NCI-H748 (cell line): ENCODE results near the gene REC114.
"Not testable (repeated sequence)": the region's sequence is repeated elsewhere in the genome, so short reads cannot be mapped to it uniquely, and the experiment has no call there.

Experiments
- DNase-seq: peaks from one replicate; lab custom pipeline; 2025; ENCODE audit not compliant: unreplicated experiment; lab: John Stamatoyannopoulos, UW

REC114 gene

DNA sequence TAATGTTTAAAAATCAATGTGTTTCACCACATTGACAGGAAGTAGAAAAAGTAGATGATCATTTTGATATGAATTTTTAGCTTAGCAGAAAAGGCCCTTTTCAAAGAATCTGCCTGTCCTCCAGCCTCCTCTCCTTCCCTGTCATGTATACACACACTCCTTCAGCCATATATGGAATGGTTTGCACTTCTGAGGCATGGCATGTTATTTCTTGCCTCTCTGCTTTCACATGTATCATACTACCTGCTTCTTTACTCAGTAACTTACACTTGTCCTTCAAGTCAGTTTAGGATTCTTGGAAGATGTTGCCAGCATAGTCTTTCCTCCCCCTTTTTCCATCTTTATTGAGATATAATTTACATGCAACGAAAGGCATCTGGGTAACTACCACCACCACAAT is 79.0 kb downstream of the REC114 start:
- DNase-seq: no peak

DNA sequence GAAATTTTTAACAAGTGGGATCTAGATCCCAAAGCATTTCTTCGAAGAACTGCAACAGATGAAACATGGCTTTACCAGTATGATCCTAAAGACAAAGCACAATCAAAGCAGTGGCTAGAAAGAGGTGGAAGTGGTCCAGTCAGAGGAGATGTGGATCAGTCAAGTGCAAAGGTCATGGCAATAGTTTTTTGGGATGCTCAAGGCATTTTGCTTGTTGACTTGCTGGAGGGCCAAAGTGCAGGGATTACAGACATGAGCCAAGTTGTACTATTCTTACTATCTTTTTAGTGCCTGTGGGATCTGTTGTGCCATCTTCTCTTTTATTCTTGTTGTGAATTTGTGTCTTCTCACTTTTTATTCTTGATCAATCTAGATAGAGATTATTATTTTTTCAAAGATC is 82.0 kb downstream of the REC114 start:
- no peak for DNase-seq

DNA sequence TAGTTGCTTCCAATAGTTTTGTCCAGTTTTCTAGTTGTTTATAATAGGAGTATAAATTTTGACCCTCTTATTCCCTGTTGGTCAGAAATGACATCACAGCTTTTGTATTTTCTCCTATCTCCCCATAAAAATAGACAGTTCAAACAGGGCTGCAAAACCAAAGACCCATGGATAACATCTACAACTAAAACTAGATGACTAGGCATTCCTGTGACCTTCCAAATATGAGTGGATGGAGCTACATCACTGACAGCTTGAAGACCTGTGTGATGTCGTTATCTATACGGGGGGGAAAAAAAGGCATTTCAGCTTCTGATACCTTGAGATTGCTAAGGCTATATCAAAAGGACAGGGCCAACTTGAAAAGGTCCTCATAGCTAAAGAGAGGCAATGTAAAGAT is 84.6 kb downstream of the REC114 start:
- no peak for DNase-seq

DNA sequence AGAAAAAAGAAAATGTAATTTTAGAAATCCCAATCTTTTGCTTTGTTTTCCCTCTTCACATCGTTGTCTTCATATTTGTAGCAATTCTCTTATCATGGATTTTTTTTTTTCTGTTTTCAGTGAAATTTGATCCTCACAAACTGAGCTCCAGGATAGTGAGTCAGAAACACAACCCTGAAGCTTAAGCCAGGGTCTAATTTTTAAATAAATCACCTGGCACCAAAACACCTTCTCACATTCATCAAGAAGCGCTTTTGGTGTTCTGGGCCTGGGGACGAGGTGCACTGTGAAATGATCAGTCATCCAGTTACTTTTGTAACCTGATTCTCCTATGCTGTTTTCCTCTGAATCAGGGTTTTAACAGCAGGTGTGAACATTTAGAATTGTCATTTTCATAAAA is 87.7 kb downstream of the REC114 start:
- DNase-seq: no peak

DNA sequence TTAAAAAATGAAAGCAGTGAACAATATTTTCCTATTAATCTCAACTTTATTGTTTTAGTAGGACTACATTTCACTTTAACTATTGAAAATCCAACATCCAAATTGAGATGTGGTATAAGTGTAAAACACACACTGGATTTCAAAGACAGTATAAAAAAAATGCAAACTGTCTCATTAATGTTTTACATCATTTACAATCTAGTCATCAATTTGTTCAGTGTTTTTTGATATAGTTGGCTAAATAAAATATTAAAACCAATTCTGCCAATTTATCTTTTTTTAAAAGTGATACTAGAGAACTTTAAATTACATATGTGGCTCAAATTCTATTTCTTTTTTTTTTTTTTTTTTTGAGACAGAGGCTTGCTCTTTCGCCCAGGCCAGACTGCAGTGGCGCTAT is 95.2 kb downstream of the REC114 start:
- DNase-seq: no peak

DNA sequence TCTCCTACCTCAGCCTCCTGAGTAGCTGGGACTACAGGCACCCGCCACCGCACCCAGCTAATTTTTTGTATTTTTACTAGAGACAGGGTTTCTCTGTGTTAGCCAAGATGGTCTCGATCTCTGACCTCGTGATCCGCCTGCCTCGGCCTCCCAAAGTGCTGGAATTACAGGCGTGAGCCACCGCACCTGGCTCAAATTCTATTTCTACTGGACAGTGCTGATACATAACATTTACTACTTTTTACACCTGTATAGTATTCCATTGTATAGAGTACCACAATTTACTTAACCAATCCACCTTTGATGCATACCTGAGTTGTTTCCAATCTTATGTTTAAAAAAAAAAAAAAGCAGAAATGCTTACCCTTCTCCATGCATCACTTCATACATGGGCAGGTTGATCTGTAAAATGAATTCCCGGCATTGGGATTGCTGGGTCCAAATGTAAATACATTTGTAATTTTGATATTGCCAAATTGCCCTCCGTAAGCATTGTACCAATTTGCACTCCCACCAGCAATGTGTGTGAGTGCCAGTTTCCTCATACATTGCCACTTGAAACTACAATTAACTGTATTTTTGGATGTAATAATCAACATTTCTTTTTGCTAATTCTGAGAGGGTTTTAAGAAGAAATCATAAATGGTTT is 95.7 kb downstream of the REC114 start:
- no peak for DNase-seq

DNA sequence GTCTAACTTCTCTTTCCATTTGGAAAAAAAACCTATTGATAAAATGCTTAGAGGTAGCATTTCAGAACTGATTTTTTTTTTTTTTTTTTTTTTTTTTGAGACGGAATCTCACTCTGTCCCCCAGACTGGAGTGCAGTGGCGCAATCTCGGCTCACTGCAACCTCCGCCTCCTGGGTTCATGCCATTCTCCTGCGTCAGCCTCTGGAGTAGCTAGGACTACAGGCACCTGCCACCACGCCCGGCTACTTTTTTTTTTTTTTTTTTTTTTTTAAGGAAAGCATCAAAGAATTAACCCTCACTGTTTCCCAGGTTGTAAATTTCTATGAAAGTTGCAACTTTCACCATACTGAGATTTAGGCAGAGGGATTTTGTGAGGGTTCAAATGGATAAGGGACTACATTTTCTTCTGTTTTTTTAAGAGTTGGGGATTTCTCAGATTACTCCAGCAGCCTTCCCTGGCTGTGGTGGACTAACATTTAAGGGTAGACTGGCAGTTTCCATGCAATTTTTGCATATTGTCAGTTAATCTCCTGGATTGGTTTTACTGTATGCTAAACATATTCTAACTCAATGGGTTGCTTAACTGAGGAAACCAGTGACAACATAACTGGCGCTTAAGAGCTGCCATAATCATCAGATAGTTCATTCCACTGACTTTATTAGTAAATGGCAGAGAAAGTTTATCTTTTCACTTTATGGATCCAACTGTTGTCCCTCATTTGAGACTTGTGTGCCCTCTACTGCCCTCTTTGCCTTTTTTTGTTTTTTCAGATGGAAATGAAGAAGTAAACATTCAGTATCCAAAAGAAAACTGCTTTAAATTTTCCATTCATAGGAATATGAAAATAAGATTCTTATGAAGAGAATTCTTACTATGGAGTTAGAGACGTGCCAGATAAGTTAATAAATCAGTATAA is 96.5 kb downstream of the REC114 start:
- DNase-seq: no peak

DNA sequence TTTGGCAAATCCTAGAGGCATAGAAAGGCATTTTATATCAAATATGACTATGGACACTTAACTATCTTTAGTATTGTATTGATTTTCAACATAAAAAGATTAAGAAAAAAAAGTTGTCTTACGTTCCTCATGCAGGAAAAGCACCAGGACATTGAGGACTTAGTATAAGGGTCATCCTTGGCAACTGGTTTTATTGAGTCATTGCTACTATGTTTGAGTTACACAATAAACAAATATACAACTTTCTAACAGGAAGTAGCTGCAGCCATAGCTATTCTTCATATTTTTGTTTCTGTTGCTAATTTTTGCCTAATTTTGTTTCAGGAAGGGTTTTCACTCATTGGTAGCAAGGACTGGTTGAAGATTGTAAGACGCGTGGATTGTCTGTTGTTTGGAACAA is 97.2 kb downstream of the REC114 start:
- DNase-seq: no peak

DNA sequence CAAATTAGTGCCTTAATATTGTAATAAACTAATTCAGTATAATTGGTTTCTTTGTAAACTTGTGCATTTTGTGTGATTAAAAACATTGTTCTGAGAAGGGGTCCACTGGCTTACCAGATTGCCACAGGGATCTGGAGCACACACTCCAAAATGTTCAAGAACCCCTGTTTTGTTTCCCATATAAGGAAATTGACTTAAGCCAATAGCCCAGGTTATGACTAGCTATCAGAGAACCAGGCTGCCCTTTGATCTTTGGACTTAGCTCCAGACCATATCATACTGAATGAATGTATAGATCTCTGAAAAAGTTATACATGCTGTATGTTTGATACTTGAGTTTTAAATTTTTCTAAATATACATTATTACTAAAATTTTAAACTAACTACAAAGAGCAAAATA is 98.5 kb downstream of the REC114 start:
- no peak for DNase-seq

DNA sequence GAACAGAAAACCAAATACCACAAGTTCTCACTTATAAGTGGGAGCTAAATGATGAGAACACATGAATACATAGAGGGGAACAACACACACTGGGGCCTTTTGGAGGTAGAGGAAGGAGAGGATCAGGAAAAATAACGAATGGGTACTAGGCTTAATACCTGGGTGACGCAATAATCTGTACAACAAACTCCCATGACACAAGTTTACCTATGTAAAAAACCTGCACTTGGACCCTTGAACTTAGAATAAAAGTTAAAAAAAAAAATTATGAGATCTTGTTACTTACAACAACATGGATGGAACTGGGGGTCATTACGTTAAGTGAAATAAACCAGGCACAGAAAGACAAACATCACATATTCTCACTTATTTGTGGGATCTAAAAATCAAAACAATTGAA is 106.0 kb downstream of the REC114 start:
- DNase-seq: not testable (repeated sequence)

DNA sequence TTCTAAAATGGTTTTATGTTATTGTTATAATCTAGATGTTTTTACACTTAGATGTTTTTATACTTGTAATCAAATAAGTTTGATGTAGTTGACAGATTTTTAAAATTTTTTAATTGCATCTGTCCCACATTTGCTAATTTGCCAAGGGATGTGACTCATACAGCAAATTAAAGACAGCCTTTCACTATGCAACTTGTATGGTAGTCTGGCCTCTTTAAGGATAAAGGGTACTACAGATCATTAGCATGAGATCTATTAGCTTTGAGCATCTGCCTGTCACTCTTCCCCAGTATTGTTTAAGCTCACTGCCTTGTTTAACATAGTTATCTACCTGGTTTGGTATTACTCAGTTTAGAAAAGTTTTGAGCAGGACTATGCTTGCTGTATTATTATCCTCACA is 107.2 kb downstream of the REC114 start:
- DNase-seq: no peak

DNA sequence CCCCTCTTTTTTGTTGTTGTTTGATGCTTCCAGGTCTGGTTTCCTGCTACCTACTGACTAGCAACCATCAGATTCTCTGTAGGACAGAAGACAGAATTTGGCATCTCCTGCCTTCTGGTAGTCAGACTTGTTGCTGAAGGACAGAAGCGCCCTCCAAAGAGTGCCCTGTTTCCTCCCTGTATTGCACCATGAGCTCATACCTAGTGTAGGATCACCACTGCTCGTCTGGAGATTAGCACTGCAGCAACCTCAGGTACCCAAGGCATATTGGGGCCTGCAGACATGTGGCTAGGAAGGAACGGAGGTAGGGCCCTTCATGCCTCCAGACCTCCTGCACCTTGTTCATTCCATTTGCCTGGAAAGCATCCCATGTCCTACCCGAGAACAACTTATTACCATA is 112.1 kb downstream of the REC114 start:
- no peak for DNase-seq

DNA sequence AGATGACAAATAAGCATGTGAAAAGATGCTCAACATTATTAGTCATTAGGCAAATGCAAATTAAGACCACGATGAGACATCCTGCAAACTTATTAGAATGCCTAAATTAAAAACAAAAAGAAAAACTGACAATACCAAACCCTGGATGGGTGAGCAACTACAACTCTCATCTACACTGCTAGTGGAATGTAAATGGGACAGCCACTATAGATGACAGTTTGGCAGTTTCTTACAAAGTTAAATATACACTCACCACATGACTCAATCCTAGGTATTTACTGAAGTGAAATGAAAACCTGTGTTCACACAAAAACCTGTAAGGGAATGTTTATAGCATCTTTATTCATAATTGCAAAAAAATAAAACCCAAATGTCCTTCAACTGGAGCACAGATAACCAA is 115.6 kb downstream of the REC114 start:
- DNase-seq: no peak

DNA sequence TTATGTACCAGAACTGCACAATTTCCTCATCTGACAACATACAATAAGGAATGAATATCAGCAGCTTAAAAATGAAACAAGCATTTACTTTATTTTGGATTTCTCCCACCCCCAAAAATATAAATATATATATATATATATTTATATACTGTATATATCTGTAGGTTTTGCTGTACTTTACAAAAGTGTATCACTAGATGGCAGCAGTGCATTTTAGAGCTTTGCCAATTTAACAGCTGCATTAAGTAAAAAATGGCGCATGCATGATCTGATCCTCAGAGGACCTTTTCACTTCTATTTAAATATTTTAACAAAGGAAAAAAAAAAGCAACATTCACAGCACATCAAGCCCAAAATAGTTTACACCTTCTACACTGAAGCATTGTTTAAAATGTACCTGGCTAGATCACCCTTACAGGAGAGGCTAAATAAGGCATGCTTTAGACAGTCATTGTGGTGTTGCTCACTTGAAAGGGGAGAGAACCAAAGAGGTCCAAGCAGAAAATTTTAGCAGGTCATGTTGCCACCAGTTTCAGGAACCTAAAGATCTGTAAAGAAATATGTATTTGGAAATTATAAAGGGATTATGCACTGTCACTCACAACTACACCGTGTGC is 117.6 kb downstream of the REC114 start:
- peak; percentile 60 for DNase-seq

DNA sequence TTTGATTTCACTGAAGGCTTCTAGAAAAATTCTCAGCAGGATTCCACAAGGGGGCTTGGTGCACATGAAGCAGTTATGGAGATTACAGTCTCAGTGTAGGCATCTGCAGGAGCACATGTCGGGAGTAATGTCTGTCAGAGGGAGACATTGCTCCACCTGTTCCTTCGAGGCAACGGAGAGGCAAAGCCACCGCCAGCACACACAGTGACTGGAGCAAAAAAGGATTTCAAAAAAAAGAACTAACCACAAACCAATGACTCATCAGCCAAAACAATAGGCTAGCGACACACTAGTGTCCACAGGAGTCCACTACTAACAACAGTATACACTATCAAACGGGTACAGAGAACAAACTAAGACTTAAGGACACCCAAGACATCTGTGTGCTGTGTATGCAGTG is 121.3 kb downstream of the REC114 start:
- DNase-seq: no peak

DNA sequence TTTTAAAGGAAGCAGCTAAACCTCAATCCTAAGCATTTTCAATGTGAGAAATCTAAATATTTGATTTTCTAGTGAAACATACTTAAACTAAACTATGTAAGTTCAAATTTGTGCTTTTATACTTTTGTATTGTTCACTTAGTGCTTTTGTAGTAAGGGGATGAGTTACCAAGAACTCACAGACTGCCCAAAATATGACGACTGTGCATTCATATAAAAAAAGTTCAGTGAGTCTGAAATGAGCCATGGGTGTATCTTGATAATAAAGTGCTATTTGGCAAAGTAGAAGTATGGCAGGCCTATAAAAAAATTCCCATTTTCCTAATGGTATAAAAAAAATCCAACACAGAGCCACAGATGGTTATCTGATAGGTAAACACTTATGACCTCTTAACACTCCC is 124.1 kb downstream of the REC114 start:
- no peak for DNase-seq

DNA sequence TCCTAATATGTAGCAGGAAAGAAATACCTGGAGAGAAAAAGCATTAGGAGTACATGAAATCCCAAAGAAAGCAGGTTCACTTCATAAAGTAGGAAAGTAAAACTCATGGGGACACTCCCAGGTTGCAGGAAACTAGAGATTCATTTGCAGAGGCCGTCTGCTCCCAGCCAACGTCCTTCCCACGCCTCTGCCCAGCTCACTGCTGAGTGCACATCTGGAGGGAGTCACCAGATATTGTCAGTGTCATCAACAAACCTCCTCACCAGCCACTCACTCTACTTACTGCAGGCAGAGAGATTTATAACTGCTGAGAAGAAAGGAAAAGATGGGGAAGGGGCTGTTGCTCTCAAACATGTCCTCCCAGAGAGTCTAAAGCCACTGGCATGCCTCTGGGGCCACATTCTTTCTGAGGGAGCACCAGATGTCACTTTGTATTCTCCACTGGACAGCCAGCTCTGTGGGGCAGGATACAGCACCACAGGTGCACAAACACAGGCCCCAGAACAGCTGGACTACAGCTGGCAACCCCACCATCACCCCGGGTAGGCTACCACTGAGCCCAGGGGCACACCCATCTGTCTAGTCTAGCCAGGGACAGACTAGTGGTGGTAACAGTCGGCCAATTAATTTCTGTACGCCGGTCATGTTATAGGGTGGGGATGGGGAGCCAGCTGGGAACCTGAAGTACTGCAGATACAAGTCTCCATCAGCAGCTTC is 125.8 kb downstream of the REC114 start:
- no peak for DNase-seq

DNA sequence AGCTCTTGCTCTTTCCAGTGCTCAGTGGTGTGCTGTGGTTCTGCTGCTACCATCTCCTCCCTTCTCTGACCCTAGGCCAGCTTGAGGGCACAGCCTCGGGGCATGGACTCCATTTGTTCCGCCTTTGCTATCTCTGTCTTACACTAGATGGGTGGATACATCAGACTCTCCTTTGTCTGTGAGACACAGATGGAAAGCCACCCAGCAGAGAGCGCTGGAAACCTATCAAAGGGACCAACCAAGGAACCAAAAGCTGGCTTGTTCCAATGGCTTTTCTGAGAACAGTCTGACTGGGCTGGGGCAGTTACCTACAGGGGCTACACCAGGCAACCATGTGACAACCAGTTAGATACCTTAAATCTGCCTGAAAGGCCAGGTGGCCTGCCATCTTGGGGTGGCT is 126.4 kb downstream of the REC114 start:
- DNase-seq: no peak

DNA sequence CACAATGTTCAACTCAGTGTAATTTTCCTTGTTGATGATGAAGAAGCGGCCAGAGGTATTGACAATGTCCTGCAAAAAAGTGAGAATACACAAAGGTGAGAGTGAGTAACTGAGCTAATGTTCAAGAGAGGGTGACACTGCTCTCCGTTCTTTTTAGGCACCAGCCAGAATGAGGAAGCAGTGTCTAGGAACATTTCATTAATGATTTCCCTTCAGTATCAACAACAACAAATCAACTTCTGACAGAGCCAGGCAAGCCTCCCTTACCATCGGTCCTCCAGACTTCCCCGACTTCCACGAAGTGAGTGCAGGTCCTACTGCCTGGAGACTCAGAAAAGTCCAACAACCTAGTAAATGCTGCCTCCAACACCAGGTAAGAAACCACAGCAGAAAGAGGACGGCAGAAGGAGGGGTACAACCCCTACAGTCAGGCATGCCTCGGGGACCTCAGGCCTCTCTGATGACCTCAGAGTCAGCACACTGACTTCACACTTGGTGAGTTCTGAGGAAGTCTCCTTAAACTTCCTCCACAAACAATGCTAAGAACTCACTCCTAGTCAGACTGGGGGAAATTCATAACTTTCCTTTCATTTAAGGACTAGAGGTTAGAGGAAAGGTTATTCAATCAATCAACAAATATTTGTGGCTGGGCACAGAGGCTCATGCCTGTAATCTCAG is 127.5 kb downstream of the REC114 start:
- no peak for DNase-seq

DNA sequence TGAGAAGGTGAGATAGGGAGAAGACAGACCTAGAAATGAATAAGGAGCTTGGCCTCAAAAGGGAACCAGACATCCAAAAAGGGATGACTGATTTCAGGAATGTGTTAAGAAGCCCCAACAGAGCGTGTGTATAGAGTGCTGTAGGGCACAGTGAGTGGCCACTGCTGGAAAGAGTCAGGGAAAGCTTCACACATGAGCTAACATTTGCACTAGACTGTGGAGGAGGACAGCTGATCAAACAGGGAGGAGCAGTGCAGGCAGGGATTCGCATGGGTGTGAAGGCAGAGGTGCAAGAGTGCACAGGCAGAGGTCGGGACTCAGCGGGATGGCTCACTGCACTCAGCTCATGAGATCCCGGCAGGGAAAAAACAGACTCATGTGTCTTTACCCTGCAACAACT is 128.4 kb downstream of the REC114 start:
- DNase-seq: peak; percentile 62

DNA sequence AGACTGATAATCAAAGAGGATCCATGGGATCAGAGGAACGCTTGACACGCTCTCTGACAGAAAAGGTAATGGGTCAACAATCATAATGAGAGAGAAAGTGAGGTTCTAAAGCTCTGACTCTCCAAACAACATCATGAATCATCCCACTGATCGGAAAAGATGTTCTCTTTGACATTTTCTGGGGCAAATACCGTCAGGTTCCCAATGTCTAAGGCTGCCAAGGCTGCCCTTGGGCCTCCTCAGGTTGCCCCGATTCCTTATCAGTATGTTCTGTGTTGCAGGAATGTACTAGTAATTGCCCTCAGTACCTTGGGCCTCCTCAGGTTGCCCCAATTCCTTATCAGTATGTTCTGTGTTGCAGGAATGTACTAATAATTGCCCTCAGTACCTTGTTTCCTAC is 129.3 kb downstream of the REC114 start:
- DNase-seq: no peak
